22Rv1 (cell line): Measurements from ENCODE around the gene MTX2.

ENCODE experiments used
- ZFX ChIP-seq: fragments of 450-650 bp; IDR thresholded peaks from 2 replicates; pipeline ENCODE4 v1.6.1; 2017; ENCODE audit warnings: antibody characterized with exemption, borderline replicate concordance
- TF ChIP-seq, protein P1 (sequence below): fragments of 450-650 bp; IDR thresholded peaks from 2 replicates; pipeline ENCODE4 v1.5.1; 2017; ENCODE audit warnings: mild to moderate bottlenecking

DNA sequence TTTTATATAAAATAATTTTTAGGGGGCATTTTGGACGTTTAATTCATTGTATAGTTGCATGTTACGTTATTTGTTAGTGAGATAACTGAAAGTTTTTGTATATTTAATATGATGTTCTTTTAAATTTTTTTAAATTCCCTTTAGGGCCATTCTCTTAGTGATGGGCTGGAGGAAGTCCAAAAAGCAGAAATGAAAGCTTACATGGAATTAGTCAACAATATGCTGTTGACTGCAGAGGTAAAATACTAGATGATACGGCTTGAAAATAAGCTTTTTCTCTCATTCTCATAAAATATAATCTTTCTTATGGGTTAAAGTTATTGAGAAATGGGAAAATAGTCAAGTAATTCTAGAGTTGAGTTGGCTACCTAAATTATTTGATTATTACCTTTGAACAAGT, 58.9 kb downstream of the MTX2 start:
- TF ChIP-seq, protein P1, sequence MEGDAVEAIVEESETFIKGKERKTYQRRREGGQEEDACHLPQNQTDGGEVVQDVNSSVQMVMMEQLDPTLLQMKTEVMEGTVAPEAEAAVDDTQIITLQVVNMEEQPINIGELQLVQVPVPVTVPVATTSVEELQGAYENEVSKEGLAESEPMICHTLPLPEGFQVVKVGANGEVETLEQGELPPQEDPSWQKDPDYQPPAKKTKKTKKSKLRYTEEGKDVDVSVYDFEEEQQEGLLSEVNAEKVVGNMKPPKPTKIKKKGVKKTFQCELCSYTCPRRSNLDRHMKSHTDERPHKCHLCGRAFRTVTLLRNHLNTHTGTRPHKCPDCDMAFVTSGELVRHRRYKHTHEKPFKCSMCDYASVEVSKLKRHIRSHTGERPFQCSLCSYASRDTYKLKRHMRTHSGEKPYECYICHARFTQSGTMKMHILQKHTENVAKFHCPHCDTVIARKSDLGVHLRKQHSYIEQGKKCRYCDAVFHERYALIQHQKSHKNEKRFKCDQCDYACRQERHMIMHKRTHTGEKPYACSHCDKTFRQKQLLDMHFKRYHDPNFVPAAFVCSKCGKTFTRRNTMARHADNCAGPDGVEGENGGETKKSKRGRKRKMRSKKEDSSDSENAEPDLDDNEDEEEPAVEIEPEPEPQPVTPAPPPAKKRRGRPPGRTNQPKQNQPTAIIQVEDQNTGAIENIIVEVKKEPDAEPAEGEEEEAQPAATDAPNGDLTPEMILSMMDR = no peak
- no peak for TF ChIP-seq ZFX
